UCSD-AML1 (cell line): ENCODE data around the gene JADE2.
"Not testable (repeated sequence)": the region's sequence is repeated elsewhere in the genome, so short reads cannot be mapped to it uniquely, and the experiment has no call there.

ENCODE experiments used
- DNase-seq: peaks from one replicate; lab custom pipeline; 2025; ENCODE audit not compliant: unreplicated experiment; lab: John Stamatoyannopoulos, UW

Gene JADE2

DNA sequence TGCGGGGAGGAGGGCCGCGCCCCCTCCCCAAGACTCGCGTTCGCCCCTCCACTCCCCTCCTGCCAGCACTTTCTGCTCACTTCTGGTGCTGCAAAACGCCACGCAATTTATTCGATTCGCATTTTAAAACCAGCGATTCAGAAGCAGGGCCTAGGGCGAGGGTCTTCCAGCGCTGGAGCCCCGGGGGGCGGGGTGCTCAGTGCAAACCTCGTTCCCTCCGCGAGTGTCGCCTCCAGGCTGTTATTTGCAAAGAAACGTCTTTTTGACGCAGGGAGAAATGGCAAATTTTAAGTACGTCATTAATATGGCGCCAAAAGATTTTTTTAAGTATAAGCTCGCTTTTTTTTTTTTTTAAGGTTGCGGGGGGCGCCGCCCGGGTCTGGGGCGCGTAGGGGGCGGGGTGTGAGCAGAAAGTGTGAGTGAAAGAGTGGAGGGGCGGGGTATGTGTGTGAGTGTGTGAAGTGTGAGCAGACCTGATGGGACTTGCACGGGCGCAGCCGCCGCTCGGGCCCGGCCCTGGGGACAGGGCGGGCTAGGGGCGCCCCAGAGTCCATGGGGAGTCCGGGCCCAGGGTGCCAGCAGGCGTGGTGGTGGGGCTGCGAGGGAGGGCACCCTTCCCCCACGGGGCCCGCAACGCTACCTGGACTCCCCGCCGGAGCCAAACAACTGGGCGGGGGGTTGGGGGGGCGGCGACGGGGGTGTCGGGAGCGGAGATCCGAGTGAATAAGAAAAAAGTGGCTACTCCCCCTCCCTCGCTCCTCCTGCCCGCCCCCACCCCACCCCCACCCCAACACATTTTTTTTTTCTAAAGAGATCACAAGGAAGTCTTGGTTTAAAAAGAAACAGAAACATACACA is at the start of gene JADE2:
JADE2 (plus strand) TSS at position 845 of the 857 bp plus-strand sequence. CDS start 10,188 bp downstream, outside the sequence.
- DNase-seq: peak; percentile 85

DNA sequence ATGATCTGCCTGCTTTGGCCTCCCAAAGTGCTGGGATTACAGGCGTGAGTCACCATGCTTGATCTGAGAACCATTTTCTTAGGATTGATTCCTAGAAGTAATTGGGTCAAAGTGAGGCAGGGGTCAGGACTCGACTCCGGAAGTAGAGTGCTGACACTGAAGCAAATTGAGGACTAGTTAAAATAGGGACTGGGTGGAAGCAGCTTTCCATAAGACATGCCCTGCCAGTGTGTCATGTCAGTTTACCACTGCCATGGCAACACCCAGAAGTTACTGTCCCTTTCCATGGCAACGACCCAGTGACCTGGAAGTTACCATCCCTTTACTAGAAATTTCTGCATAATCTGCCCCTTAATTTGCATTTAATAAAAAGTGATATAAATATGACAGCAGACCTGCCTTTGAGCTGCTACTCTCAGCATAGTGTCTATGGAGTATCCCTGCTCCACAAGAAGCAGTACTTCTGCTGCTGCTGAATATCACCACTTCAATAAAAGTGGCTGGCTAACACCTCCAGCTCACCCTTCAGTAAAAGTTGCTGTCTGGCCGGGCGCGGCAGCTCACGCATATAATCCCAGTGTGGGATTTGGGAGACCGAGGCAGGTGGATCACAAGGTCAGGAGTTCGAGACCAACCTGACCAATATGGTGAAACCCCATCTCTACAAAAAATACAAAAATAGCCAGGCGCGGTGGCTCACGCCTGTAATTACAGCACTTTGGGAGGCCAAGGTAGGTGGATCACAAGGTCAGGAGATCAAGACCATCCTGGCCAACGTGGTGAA is 47.8 kb upstream of the JADE2 start:
- no peak for DNase-seq

DNA sequence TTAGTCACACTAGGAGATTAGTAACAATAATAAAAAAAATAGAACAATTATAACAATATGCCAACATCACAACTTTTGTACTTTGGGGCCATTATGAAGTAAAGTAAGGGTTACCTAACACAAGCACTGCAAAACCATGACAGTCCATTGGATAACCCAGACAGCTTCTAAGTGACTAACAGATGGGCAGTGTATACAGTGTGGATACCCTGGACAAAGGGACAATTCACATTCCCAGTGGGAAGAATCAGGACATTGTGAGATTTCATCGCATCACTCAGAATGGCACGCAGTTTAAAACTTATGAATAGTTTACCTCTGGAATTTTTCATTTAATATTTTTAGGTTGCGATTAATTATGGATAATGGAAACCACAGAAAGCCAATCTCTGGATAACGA is 45.6 kb upstream of the JADE2 start:
- DNase-seq: no peak

DNA sequence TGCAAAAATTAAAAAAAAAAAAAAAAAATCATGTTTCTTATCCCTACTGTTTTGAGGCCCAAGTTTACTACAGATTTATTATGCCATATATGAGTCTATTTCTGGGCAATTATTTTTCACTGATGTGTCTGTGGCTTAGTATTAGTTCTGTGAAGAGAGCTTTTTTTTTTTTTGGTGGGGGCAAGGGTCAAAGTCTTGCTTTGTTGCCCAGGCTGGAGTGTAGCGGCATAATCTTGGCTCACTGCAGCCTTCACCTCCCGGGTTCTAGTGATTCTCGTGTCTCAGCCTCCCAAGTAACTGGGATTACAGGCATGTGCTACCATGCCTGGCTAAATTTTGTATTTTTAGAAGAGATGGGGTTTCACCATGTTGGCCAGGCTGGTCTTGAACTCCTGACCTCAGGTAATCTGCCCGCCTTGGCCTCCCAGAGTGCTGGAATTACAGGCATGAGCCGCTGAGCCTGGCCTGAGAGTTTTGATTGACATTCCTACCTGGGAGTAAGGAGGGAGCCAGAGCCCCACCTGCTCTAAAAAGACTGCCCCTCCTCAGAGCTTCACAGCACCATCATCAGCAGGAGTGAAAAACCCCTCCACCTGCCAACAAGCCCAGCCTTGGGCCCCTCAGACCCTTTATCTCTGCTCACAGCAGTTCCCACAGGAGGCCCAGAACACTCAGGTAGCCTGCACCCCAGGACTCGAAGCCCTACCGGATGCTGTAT is 36.1 kb upstream of the JADE2 start:
- DNase-seq: no peak

DNA sequence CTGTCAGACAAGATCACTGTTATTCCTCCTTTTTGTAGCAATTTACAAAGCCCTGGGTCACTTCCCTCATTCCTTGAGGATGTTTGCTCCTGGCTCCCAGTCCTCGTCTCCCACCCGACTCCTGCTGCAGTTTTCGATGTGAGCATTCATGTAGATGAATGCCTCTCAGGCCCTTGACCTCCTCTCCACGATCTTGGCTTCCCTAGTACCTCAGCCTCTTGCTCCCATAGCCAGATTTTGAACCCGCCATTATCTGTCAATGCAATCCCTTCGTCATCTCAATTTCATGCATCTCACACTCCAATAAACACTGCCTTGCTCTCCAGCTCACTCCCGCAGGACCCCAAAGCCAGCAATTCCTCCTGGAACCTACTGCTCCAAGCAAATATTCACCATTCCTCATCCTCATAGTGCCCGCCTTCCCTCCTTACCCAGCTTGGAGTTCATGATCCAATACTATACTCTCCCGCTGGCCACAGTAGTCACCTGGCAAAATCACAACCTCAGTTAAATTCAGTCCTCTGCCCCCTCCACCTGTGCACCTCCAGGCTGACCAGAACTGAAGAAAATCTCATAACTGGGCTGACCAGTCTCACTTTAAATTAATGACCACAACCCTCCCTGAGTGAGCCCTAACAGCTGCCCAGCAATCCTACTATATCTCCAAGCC is 35.1 kb upstream of the JADE2 start:
- DNase-seq: no peak

DNA sequence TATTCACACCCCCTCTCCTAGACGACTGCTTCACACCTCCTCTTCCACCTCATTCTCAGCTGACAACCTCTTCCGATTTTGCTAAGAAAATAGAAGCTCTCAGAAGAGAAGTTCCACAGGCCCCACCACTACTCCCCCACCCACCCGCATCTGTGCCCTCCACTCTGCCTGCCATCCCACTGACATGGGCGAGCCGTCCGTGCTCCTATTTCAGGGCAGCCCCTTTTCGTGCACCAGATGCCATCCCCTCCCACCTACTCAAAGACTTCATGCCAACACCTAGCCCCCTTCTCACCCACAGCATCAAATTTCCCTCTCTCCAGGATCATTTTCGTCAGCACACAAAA is 34.6 kb upstream of the JADE2 start:
- DNase-seq: no peak

DNA sequence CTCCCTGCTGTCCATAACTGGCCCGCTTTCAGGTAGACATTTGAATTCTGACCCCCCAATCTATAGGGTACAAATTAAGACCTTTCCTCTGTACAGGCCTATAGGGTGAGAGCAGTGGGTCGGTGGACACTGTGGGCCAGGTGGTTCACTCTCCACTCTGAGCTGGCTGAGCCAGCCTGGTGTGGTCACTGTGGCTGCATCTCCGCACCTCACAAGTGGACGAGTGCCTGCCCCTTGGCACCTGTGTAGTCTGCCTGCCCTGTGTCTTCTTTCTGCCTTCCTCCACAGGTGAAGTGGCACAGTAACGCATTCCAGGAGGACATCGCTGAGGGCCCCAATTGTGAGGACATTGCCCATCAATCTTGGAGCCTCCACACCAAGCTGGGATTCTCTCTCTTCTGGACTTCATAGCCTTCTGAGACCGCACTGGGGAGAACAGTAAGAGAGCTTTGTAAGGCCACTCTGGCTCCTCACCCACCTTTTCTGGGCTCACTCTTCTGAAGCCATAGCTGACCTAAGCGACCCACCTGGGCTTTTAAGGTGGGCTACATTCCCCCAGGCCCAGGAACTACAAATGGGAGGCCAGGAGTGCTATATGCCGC is 33.5 kb upstream of the JADE2 start:
- DNase-seq: no peak

DNA sequence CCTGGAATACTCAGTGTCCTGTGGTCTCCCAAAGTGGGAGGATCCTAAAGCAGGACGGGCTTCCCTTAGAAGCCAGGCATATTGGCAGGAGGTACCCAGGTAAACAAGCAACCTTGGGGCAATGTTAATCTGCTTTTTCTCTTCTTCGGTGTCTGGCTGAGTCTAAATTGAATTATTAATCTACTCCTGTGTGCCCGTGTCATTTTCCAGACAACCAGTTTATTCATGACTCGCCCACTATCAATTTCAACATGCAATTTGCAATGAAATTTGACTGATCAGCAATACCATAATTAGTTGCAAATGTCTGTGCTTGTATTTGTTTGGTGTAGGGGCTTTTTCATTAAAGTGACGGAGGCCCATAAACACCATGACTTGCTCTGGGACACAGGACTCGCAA is 32.9 kb upstream of the JADE2 start:
- no peak for DNase-seq

DNA sequence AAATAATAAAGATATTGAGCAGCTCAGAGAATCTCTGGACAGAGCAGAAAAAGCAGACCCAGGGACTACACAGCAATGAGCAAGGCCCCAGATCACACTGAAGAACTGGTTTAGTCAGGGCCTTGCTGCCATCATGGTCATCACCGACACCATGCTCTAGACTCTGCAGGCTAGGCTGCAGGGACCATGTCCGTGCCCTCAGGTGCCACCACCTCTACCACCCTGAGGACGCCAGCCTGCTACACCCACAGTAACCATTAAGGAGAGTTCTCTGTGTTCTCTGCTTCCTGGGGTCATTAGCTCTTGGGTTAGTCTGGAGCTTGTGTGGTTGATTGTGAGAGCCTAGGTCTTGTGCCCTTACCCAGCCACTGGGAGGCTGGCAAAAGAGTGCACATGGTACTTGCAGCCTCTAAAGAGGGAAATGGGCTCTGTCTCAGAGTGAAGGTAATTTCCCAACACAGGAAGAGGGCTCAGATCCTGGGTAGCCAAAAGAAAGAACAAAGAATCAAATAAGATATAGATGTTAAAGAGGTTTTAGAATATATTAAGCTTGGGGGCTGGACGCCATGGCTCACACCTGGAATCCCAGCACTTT is 31.9 kb upstream of the JADE2 start:
- no peak for DNase-seq

DNA sequence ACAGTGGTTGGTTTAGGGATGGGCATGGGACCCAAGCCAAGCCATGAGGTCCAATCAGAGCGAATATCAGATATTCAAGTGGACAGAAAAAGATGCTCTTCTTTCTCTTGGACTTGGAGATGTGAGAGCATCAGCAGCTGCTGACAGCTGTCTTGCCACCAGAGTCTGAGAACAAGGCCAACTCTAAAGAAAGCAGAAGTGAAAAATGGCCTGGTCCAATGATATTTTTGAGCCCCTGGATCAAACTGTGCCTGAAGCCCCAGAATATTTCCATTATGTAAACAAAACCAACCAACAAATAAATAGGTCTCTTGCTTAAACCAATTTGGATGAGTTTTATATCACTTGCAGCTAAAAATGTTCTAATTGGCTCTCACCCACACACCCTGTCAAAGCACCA is 30.7 kb upstream of the JADE2 start:
- DNase-seq: no peak

DNA sequence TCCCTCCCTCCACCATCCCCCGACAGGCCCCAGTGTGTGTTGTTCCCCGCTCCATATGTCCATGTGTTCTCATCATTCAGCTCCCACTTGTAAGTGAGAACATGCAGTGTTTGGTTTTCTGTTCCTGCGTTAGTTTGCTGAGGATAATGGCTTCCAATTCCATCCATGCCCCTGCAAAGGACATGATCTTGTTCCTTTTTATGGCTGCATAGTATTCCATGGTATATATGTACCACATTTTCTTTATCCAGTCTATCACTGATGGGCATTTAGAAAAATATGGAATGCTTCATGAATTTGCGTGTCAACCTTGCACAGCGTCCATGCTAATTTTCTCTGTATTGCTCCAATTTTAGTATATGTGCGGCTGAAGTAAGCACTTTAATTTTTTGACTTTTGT is 25.6 kb upstream of the JADE2 start:
- DNase-seq: not testable (repeated sequence)

DNA sequence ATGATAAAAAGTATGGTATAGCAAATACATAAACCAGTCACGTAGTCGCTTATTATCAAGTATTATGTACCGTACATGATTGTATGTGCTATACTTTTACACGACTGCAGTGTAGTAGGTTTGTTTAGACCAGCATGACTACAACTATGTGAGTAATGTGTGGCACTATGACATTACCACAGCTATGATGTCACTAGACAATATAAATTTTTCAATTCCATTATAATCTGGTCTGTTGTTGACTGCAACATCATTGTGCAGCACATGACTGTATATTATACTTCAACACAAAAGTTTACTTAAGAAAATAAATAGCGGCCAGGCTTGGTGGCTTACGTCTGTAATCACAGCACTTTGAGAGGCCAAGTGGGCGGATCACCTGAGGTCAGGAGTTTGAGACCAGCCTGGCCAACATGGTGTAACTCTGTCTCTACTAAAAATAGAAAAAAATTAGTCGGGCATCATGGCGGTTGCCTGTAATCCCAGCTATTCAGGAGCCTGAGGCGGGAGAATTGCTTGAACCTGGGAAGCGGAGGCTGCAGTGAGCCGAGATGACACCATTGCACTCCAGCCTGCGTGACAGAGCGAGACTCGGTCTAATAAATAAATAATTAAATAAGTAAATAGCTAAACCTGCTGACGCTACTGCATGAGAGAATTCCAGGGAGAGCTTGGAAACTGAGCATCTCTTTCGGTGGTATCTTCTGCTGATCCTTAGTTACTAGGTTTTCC is 24.6 kb upstream of the JADE2 start:
- DNase-seq: no peak

DNA sequence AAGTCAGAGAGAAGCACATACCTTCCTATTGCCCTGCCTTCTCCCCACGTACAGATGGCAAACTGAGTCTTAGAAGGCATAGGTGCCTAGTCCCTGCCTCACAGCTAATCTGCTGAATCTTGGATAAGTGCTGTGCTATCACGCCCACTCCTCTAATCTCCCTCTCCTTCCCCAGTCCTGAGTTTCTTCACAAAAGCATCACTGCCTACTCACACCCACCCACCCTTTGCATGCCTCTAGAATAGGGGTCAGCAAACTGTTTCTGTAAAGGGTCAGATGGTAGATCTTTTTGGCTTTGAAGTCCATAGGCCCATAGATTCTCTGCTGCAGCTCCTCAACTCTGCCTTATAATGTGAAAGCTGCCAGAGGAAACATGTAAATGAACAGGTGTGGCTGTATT is 23.2 kb upstream of the JADE2 start:
- DNase-seq: no peak

DNA sequence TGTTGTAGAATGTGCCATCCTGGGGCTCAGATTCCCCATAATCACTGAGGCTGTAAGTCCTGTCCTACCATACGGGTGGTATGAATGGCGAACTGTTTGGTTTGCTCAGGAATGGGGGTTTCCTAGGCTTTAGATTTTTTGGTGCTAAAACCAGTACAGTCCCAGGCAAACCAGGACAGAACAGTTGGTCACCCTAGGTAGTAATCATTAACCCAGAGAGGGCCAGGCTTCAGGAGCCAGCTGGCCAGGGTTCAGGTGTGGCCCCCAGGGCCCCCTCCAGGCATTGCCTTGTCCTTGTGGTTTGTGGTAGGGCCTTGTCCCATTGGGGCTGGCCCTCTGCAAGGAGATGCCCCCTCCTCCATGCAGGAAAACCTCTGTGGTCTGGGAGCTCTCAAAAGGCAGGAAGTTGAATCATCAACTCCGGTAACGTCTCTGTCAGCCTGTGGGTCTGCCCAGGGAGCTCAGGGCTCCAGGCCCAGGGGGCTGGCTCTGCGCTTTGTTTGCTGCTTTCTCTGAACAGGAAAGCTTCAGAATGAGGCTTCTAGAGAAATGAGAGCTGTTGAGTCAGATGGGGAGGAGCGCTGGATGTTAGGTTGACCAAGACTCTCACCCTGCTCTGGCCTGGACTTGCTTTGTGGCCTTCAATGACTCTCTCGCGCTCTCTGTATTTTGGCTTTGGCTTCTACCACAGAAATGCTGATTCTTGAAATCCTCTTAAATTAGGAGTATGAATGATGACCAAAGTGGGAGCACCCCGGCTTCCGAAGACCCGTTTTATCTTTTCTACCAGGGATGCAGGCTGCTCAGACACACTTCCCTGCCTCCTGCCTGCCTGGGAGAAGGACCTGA is 22.2 kb upstream of the JADE2 start:
- peak; percentile 90 for DNase-seq

DNA sequence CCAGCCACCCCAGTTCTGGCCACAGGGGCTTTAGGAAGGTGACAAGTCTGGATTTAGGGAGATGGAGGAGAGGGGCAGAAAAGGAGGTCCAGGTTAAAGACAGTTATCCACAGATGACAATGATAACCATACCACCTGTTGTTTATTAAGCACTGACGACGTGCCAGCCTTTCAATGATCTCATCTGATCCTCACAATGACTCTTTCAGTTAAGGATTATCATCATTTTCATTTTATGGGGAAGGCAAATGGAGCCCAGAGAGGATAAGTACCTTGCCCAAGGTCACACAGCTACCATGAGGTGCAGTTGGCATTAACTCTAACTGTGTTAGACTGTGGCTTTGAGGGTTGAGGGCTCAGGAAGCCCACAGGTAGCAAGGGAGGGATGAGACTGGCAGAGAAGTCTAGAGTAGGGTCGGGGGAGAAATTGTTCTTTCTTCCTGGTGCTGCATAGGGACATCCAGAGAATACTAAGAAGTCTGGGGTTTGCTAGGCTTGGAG is 21.5 kb upstream of the JADE2 start:
- DNase-seq: no peak

DNA sequence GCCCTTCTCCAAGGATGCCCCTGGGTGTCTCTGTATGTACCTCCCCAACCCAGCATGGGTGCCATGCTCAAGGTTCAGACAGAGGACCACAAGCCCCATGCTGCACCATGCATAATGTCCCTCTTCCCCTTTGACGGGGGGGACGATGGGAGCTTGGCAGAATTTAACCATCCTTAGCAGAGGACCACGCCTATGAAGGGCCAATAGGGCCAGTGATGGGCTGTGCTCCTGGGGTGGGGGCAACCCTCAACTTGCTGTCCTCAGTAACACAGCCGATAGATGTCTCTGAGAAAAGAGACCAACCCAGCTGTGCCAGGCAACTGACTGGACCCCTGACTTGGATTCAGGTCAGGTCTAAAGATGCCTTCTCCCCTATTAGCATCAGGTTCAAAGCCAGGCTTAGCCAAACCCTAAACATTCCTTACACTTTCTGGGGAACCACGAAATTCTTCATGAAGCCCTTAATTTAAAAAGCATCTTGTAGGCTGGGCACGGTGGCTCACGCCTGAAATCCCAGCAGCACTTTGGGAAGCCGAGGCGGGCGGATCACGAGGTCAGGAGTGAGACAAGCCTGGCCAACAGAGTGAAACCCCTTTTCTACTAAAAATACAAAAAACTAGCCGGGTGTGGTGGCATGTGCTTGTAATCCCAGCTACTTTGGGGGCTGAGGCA is 20.7 kb upstream of the JADE2 start:
- no peak for DNase-seq

DNA sequence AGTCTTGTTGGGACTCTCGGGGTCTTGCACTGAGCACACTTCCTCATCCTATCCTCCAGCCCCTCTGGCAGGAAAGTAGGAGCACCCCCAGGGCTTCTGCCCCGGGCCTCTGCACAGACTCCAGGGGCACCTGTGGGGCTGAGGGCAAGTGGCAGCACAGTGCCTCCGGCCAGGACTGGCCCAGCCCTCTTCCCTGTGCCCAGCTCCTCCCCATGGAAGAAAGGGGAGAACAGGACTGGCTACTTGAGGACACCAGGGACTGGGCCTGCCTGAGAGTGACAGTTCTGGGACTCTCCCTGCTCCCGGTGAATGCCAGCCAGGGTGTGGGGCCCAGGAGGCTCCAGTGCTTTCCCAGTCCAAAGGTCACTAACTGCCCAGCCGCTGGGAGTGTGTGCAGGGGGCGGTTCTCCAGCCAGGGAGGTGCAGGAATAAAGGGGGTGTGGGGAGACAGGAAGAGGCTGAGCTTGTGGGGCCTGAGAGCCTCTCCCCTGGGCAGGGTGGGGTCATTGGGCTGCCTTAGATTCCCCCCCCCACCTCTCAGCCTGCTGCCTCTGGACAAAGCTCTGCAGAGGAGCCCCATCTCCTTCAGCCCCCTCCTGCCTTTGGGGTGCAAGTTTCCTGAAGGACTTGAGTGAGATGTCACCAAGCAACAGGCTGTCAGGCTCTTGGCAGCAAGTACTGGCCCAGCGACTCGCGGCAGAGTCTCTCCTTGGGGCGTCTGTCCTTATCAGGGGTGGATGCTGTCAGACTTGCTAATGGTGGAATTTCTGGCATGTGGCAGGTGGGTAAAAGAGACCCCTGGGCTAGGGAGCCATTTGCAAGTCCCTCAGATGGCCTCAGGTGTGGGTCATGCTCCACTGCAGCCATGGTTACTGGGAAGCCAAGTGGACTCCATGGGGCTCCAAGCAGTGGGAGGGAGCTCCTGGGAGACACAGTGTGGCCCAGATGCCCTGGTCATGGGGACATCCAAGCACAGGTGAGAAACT is 19.1 kb upstream of the JADE2 start:
- DNase-seq: peak; percentile 31
